OCI-LY7 (cell line): ENCODE measurements around the gene MPV17L. TPM values are rescaled to one million over a fixed set of nuclear protein-coding genes. Genes with fewer than 3 reads are reported as not detected.
"Not testable (repeated sequence)": the region's sequence is repeated elsewhere in the genome, so short reads cannot be mapped to it uniquely, and the experiment has no call there.

Source experiments
- BruUV-seq: library from RNA; stranded (reverse); fragments of 400-500 nt; replicated peaks from 2 replicates; lab custom pipeline; 2021; lab: Mats Ljungman, UMichigan
- CTCF ChIA-PET: fragments of 300-600 bp; sonication (Branson Sonifier 250); formaldehyde crosslinking; loops from one replicate; lab custom pipeline; 2022; ENCODE audit warnings: antibody characterized with exemption; ENCODE audit not compliant: unreplicated experiment; lab: Charles Lee
- POLR2A ChIA-PET: fragments of 300-600 bp; sonication (Branson Sonifier 250); formaldehyde crosslinking; loops from one replicate; lab custom pipeline; 2022; ENCODE audit warnings: antibody characterized with exemption; lab: Charles Lee
- DNase-seq: peaks from one replicate; pipeline ENCODE4 v3.0.0-alpha.2; 2015; ENCODE audit warnings: low spot score
- H2AFZ ChIP-seq: fragments of 200-600 bp; sonication (generic), shearing (Covaris generic); 2 replicates; pipeline ENCODE4 v1.6.1; 2014; ENCODE audit warnings: mild to moderate bottlenecking, antibody characterized with exemption, low read length, moderate library complexity
- H3K27ac ChIP-seq: fragments of 200-600 bp; sonication (generic); 2 replicates; pipeline ENCODE4 v1.5.1; 2014; ENCODE audit warnings: mixed run types, low read depth, mild to moderate bottlenecking, moderate library complexity, low read length, inconsistent platforms; ENCODE audit not compliant: poor library complexity, severe bottlenecking
- H3K36me3 ChIP-seq: fragments of 200-600 bp; sonication (generic); 2 replicates; pipeline ENCODE4 v1.6.1; 2014; ENCODE audit warnings: mild to moderate bottlenecking, antibody characterized with exemption, low read length, moderate library complexity, mixed read lengths; ENCODE audit not compliant: insufficient read depth
- H3K4me1 ChIP-seq: fragments of 200-600 bp; sonication (generic); 2 replicates; pipeline ENCODE4 v1.5.1; 2014; ENCODE audit warnings: mild to moderate bottlenecking, low read length; ENCODE audit not compliant: insufficient read depth, poor library complexity, severe bottlenecking
- H3K4me2 ChIP-seq: fragments of 200-600 bp; sonication (generic); 2 replicates; pipeline ENCODE4 v1.6.1; 2014; ENCODE audit warnings: mild to moderate bottlenecking, low read length
- H3K4me3 ChIP-seq: fragments of 200-600 bp; sonication (generic); 2 replicates; pipeline ENCODE4 v1.5.1; 2014; ENCODE audit warnings: mild to moderate bottlenecking, low read depth, low read length; ENCODE audit not compliant: poor library complexity, severe bottlenecking
- H3K79me2 ChIP-seq: fragments of 200-600 bp; sonication (generic); 2 replicates; pipeline ENCODE4 v1.6.1; 2016; ENCODE audit warnings: low read depth, mild to moderate bottlenecking, low read length, moderate library complexity, mixed read lengths; ENCODE audit not compliant: insufficient read depth
- H3K9me2 ChIP-seq: fragments of 200-600 bp; sonication (generic); 2 replicates; pipeline ENCODE4 v1.6.1; 2016; ENCODE audit warnings: mild to moderate bottlenecking, low read length, mixed read lengths; ENCODE audit not compliant: insufficient read depth
- H3K9me3 ChIP-seq: fragments of 200-600 bp; sonication (generic); 2 replicates; pipeline ENCODE4 v1.6.1; 2014; ENCODE audit warnings: mild to moderate bottlenecking, mixed run types, low read length, mixed read lengths
- H4K20me1 ChIP-seq: fragments of 200-600 bp; sonication (generic); 2 replicates; pipeline ENCODE4 v1.6.1; 2014; ENCODE audit warnings: mild to moderate bottlenecking, antibody characterized with exemption, low read length, moderate library complexity, mixed read lengths; ENCODE audit not compliant: insufficient read depth
- intact Hi-C: fragments of 100-400 bp; cut with micrococcal nuclease; formaldehyde crosslinking; loops from one replicate; pipeline ENCODE4 v1.10.0; 2022; ENCODE audit not compliant: unreplicated experiment
- total RNA-seq, 2 experiments: library from RNA; depleted of rRNA in 1 of 2; stranded (reverse); fragments of >200 nt in 1 of 2; shearing (Covaris generic) in 1 of 2; gene quantifications; 2 replicates each; pipeline ENCODE4 v1.2.3, GENCODE V29; 2014 to 2022

Gene MPV17L
- total RNA-seq, 2 experiments from 2014 or later = 0.08 TPM; not detected in 1

DNA sequence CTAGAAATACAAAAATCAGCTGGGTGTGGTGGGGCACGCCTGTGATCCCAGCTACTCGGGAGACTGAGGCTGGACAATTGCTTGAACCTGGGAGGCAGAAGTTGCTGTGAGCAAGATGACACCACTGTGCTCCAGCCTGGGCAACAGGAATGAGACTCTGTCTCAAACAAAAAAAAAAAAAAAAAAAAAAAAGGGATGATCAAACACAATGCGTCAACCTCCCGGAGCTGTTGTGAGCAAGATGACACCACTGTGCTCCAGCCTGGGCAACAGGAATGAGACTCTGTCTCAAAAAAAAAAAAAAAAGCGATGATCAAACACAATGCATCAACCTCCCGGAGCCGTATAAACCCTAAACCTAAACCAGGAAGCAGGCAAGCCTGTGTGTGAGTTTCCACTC is 38.1 kb upstream of the MPV17L start:
- CTCF ChIA-PET, H3K4me1 ChIP-seq, POLR2A ChIA-PET, intact Hi-C loops, H3K36me3 ChIP-seq, H3K9me3 ChIP-seq, H3K4me3 ChIP-seq, H3K9me2 ChIP-seq, H3K4me2 ChIP-seq, H3K79me2 ChIP-seq, H3K27ac ChIP-seq, H4K20me1 ChIP-seq, H2AFZ ChIP-seq, DNase-seq, BruUV-seq: not testable (repeated sequence)

DNA sequence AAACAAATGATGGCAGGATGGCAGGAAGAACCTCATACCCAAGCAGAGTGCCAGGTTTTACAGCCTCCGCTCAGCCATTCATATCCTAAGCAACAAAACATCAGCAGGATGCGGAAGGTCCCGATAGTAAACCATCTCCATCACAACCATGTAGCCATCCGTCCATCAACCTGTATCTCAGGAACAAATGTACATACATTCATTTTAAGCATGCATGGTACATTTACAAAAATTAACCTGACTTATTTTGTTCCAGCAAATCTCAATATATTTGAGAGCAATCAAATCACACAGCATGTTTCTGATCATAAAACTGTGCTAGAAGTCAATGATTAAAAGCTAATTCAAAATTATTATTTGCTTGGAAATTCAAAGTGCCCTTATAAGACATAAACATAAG is 17.4 kb upstream of the MPV17L start, which contains the start of gene NPIPA5:
Gene NPIPA5 (minus strand): TSS at position 101 of the 400 bp plus-strand sequence. CDS start 0 bp downstream, at position 101.
- DNase-seq, BruUV-seq, H3K9me3 ChIP-seq, H3K4me2 ChIP-seq, H3K4me3 ChIP-seq, POLR2A ChIA-PET, H2AFZ ChIP-seq, H3K79me2 ChIP-seq, H3K4me1 ChIP-seq, H3K36me3 ChIP-seq, H3K9me2 ChIP-seq, H4K20me1 ChIP-seq, H3K27ac ChIP-seq, intact Hi-C loops, CTCF ChIA-PET: not testable (repeated sequence)

DNA sequence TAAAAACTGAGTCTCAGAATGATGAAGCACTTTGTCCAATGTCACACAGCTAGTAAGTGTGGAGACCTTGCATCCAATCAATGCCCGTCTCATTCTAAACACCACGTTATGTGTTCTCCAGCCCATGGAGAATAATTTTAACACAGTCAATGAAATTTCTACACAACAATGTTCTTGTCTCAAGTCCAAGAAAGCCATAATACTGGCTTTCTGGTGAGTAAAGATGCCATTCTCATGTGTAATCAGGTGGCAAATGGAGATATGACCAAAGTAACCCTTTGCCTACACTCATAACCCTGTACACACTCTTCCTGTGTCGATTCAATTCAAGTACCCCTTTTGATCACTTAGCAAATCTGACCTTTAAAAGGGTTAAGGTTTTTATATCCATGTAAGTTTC is 12.7 kb upstream of the MPV17L start:
- DNase-seq, H3K4me3 ChIP-seq, H3K9me2 ChIP-seq, H3K4me2 ChIP-seq, intact Hi-C loops, H3K27ac ChIP-seq, CTCF ChIA-PET, H3K79me2 ChIP-seq, BruUV-seq, H3K4me1 ChIP-seq, H4K20me1 ChIP-seq, H2AFZ ChIP-seq, H3K9me3 ChIP-seq, H3K36me3 ChIP-seq, POLR2A ChIA-PET: not testable (repeated sequence)

DNA sequence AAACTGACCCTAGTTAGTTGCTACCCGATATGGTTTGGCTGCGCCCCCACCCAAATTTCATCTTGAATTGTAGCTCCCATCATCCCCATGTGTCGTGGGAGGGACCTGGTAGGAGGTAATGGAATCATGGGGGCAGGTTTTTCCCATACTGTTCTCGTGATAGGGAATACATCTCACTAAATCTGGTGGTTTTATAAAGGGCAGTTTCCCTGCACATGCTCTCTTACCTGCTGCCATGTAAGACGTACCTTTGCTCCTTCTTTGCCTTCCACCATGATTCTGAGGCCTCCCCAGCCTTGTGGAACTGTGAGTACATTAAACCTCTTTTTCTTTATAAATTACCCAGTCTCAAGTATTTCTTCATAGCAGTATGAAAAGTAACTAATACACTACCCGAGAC is 7.5 kb upstream of the MPV17L start:
- H3K36me3 ChIP-seq, intact Hi-C loops, H2AFZ ChIP-seq, H3K4me1 ChIP-seq, H3K4me2 ChIP-seq, H3K27ac ChIP-seq, POLR2A ChIA-PET, H3K79me2 ChIP-seq, H4K20me1 ChIP-seq, H3K4me3 ChIP-seq, H3K9me2 ChIP-seq, BruUV-seq, DNase-seq, H3K9me3 ChIP-seq, CTCF ChIA-PET: not testable (repeated sequence)

DNA sequence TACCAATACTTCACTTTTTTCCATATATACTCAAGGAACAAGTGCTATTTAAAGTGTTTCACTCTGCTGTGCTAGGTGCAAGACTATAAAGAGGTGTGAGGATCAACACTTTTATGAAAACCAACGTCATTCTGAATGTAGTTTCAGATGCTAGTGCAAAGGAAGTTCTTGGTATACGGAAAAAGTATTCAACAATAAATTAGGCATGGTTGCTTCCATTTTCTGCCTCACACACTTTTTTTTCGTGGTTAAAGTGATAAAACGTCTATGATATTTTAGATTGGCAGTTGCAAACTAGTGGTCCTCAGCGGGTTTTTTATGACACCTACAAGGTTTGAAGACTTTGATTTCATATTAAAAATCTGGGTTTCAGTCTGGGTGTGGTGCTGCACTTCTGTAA is 5.6 kb upstream of the MPV17L start:
- POLR2A ChIA-PET, intact Hi-C loops, H3K79me2 ChIP-seq, H3K4me2 ChIP-seq, H3K36me3 ChIP-seq, DNase-seq, H3K27ac ChIP-seq, H3K4me3 ChIP-seq, H2AFZ ChIP-seq, CTCF ChIA-PET, H3K9me2 ChIP-seq, BruUV-seq, H4K20me1 ChIP-seq, H3K4me1 ChIP-seq, H3K9me3 ChIP-seq: not testable (repeated sequence)

DNA sequence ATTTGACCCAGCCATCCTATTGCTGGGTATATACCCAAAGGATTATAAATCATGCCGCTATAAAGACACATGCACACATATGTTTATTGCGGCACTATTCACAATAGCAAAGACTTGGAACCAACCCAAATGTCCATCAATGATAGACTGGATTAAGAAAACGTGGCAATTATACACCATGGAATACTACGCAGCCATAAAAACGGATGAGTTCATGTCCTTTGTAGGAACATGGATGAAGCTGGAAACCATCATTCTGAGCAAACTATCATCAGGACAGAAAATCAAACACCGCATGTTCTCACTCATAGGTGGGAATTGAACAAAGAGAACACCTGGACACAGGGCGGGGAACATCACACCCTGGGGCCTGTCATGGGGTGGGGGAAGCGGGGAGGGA is 2.5 kb upstream of the MPV17L start:
- DNase-seq, CTCF ChIA-PET, intact Hi-C loops, BruUV-seq, H3K9me2 ChIP-seq, H3K79me2 ChIP-seq, POLR2A ChIA-PET, H3K4me3 ChIP-seq, H3K9me3 ChIP-seq, H3K4me1 ChIP-seq, H4K20me1 ChIP-seq, H2AFZ ChIP-seq, H3K36me3 ChIP-seq, H3K4me2 ChIP-seq, H3K27ac ChIP-seq: not testable (repeated sequence)

DNA sequence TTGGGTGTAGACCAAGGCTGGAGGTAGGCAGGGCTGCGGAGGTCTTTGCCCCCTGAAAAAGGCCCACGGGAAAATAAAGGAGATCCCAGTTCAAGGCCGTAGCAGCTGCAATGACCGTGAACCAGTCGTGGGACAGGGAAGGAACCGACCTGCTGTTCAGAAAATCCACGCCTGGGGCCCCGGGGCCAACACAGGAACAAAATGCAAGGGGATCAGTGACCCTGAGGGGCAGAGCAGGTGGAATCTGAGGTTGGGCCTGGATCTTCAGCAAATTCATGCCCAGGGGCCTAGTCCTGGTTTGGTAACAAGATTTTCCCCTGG is 915 bp downstream of the MPV17L start:
- H3K4me2 ChIP-seq, intact Hi-C loops, CTCF ChIA-PET, DNase-seq, H3K36me3 ChIP-seq, H3K9me3 ChIP-seq, H4K20me1 ChIP-seq, H3K4me3 ChIP-seq, H2AFZ ChIP-seq, BruUV-seq, POLR2A ChIA-PET, H3K9me2 ChIP-seq, H3K79me2 ChIP-seq, H3K27ac ChIP-seq, H3K4me1 ChIP-seq: not testable (repeated sequence)
